A549 treated with AZD9567 at 1 μM for 4 hours (cell line): Measurements from ENCODE around the gene HSD17B11. TPM values are rescaled to one million over a fixed set of nuclear protein-coding genes. Genes with fewer than 3 reads are reported as not detected.

Experiments
- total RNA-seq: library from RNA; stranded (reverse); fragments of 200-300 nt; extraction: Qiagen RNA extraction; gene quantifications from 5 replicates; pipeline ENCODE4 v1.2.3, GENCODE V29; 2022; ENCODE audit not compliant: insufficient read depth

HSD17B11 gene, protein sequence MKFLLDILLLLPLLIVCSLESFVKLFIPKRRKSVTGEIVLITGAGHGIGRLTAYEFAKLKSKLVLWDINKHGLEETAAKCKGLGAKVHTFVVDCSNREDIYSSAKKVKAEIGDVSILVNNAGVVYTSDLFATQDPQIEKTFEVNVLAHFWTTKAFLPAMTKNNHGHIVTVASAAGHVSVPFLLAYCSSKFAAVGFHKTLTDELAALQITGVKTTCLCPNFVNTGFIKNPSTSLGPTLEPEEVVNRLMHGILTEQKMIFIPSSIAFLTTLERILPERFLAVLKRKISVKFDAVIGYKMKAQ
- 43.1 to 51.0 TPM (median 49.6 TPM) in 5 replicates for total RNA-seq

DNA sequence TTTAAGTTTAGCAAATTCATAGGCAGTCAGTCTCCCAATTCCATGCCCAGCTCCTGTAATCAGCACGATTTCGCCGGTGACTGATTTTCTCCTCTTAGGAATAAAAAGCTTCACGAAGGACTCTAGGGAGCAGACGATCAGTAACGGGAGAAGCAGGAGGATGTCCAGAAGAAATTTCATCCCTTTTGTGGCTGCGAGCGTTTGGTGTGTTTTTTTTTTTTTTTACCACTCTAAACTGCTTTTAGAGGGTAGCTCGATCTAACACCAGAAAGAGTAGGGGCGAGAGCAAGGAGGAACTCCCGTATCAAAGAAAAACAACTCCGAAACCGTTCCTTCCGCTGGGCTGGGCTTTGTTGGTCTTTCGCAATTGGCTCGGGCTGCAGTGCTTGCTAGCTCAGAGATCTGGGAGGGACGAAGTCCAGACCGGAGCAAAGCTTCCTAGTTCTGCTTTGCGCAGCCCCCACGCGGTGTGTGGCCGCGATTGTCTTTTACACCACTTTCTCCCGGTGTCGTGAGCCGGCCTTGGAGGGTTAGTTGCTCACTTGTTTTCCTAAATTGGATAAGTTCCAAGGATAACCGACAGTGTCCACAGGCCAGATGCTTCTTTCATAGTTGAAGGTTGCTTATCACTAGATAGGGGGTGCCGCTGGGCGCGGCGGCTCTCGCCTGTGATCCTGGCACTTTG lies at the start of gene HSD17B11:
TSS of gene HSD17B11 (minus strand) at position 298 of the 685 bp plus-strand sequence. CDS start at position 180, 118 bp downstream.

DNA sequence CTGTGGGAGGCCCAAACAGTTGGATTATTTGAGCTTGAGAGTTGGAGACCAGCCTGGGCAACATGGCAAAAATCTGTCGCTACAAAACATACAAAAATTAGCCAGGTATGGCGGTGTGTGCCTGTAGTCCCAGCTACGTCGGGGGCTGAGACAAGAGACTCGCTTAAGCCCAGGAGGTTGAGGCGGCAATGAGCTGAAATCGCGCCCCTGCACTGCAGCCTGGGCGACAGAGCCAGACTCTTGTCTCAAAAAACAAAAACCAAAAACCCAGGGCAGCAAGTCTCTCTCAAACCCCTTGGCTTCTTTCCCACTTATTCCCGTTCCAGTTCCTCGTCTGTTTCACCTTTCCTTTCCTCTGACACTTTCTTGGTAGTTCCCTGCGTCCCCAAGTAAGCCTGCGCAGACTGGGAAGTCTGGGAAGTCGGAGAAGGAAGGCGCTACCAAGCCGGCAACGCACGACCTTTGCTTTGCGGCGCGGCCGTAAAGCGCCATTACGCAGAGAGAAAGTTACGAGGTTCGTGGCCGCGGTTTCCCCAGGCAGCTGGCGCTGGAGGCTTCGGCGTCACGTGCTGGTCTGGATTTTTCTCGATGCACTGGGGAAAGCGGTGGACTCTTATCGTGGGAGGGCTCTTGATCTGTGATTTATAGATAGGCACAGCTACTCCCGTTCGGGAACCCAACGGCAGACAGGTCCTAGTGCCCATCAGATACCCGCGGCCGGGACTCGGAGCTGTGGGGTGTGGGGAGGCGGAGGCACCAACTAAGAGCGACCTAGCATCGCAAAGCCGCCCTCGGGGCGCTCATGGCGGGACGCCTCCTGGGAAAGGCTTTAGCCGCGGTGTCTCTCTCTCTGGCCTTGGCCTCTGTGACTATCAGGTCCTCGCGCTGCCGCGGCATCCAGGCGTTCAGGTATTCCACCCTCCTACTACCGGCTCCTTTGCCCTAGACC lies 31.4 kb upstream of the HSD17B11 start, which contains the start of gene NUDT9:
TSS of gene NUDT9 (plus strand) at position 470 of the 949 bp plus-strand sequence. CDS start at position 803, 333 bp downstream.

DNA sequence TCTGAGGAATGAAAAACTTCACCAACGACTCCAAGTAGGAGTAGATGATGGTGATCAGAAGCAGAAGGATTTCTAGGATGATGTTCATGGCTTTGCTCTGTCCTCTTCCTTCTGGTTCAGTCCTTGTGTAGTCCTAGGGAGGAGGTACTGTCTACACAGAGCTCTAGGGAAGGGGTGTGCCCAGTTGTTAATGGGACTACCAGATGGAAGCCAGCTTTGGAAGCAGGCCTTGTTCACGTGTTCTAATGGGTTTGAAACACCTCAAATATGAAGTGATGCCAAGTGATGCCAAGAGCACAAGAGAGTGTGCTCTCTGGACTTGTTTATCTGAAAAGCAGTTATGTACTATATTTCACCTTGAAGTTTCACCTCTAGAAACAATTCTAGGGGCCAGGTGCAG lies 68.2 kb downstream of the HSD17B11 start, which contains the start of gene HSD17B13:
TSS of gene HSD17B13 (minus strand) at position 129 of the 400 bp plus-strand sequence. CDS start at position 88, 41 bp downstream.

Other genes starting within 250 kb of the HSD17B11 start
- gene KLHL8, start 170.6 kb downstream of the HSD17B11 start, total RNA-seq, result 3.8 to 6.3 TPM (median 5.1 TPM) in 5 replicates
- gene HSD17B13, start 68.3 kb downstream of the HSD17B11 start, total RNA-seq, result 0.06 to 0.09 TPM (median 0.07 TPM) in 3 of 5 replicates, not detected in the others
- gene NUDT9, start 31.4 kb upstream of the HSD17B11 start, total RNA-seq, result 23.7 to 46.4 TPM (median 24.6 TPM) in 5 replicates
- gene SPARCL1, start 138.2 kb upstream of the HSD17B11 start, total RNA-seq, result not detected in 5 replicates
- not detected in 5 replicates for gene DSPP, start 217.3 kb upstream of the HSD17B11 start, total RNA-seq